ENCODE measurements around the gene TFPI2.

Gene TFPI2

GRCh38 chr7:93843260-93843659 is 47.3 kb downstream of the TFPI2 start:
- H3K4me3 ChIP-seq (ENCODE audit: low read depth, low read length): no peak overlapping the region
- TF ChIP-seq, protein P1, sequence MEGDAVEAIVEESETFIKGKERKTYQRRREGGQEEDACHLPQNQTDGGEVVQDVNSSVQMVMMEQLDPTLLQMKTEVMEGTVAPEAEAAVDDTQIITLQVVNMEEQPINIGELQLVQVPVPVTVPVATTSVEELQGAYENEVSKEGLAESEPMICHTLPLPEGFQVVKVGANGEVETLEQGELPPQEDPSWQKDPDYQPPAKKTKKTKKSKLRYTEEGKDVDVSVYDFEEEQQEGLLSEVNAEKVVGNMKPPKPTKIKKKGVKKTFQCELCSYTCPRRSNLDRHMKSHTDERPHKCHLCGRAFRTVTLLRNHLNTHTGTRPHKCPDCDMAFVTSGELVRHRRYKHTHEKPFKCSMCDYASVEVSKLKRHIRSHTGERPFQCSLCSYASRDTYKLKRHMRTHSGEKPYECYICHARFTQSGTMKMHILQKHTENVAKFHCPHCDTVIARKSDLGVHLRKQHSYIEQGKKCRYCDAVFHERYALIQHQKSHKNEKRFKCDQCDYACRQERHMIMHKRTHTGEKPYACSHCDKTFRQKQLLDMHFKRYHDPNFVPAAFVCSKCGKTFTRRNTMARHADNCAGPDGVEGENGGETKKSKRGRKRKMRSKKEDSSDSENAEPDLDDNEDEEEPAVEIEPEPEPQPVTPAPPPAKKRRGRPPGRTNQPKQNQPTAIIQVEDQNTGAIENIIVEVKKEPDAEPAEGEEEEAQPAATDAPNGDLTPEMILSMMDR (IDR thresholded peaks at IDR 0.05; ENCODE audit: low read depth, low read length): no peak

DNA sequence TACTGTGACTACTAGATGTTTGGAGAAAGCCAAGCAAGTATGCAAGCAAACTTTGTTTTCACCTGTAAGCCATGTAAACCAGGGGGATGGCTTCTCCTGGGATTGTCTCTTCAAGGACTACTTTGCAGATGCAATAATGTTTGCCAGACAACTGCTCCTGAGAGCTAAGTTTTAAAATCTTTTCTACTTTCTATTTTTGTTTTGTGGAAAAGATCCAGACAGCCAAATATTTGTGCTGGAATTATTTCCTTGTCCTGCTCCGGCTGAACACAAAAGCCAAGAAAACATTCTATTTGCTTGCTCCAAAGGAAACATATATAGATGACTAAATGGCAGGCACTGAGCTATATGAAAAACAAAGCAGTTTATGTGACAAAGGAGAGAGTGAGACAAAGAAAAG is 51.6 kb downstream of the TFPI2 start:
- TF ChIP-seq, protein P1 (IDR thresholded peaks at IDR 0.05; ENCODE audit: low read depth, low read length): no peak

DNA sequence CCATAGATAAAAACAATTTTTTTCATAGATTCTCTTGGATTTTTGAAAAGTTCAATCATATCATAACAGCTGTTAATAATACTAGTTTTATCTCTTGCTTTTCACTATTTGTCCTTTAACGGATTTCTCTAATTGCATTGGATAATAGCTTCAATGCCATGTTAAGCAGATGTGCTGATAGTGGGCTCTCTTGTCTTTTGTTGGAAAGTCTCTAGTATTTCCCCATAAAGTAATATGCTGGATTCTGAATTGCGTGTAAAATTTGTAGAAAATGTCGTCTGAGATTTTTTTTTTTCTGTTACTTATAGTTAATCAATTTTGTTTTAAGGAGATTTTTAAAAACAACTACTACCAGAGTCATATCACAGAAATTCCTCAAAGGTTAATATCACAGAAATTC is 53.3 kb downstream of the TFPI2 start:
- TF ChIP-seq, protein P1 (IDR thresholded peaks at IDR 0.05; ENCODE audit: low read depth, low read length): no peak
- no peak overlapping the region for H3K4me3 ChIP-seq (ENCODE audit: low read depth, low read length)

More for the DNA sequence above, 51.6 kb downstream of the TFPI2 start:
- no peak overlapping the region for H3K4me3 ChIP-seq (ENCODE audit: low read depth, low read length)

- H3K4me3 ChIP-seq (ENCODE audit: low read depth, low read length): no peak overlapping the region
- TF ChIP-seq, protein P1 (IDR thresholded peaks at IDR 0.05; ENCODE audit: low read depth, low read length): no peak
Measured at GRCh38 chr7:93836116-93836515, 54.4 kb downstream of the TFPI2 start.

DNA sequence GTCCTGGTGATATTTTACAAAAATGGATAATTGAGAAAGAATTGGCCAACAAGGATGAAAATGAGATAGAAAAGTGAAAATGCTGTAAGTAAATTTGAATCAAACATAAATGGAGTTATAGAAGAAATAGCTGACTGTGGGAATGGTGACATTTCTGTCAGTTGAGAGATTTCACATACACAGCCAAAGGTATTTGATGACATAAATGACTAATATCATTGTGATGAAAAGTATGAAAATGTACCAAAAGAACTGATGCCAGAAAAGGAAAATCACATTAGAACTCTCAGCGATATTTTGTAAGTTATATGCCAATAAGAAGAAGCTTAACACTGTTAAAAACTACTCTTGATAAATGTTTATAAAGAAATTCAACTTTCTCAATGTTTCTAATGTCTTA is 54.9 kb downstream of the TFPI2 start:
- H3K4me3 ChIP-seq (ENCODE audit: low read depth, low read length): no peak overlapping the region
- TF ChIP-seq, protein P1 (IDR thresholded peaks at IDR 0.05; ENCODE audit: low read depth, low read length): no peak

All from WI38 (cell line).